Measurements from ENCODE around the gene MFRP.

MFRP gene

GRCh38 chr11:119295178-119295577 lies 51.3 kb downstream of the MFRP start:
- DNase-seq (ENCODE audit: low read depth) = peak; percentile 64

- DNase-seq (ENCODE audit: low read depth) = no peak
Measured at GRCh38 chr11:119293461-119293860, 53.0 kb downstream of the MFRP start.

- DNase-seq (ENCODE audit: low read depth) = no peak
Measured at GRCh38 chr11:119290894-119291497, 55.5 kb downstream of the MFRP start.
